Stimulated activated CD8-positive, alpha-beta memory T cell treated with anti-CD3 and anti-CD28 coated beads, Interleukin-7, amount 100 ng/mL, for 24 hours (primary cell): ENCODE measurements around the gene ZNF358.

Experiments used
- DNase-seq: peaks from one replicate; pipeline ENCODE4 v3.0.0-alpha.2; 2020; ENCODE audit warnings: low read depth

Gene ZNF358

GRCh38 chr19:7520131-7521051 is 4.5 kb downstream of the ZNF358 start:
- DNase-seq = no peak

DNA sequence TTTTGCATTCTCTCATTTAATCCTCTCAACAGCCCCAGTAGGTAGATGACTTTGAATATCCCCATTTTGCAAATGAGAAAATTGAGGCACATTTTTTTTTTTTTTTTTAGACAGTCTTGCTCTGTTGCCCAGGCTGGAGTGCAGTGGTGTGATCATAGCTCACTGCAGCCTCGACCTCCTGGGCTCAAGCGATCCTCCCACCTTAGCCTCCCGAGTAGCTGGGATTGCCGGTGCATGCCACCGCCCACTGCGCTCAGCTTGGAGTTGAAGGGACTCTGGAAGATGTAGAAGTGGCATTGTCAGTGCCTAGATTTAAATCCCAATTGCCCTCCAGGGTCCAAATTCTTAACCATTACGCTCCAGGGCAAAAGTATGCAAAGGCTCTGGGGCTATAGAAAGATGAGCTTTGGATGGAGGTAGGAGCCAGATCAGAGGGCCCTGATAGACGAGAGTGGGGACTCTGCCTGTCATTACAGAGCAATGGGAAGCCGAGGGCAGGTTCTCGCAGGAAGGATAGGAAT is 5.7 kb downstream of the ZNF358 start:
- no peak for DNase-seq

DNA sequence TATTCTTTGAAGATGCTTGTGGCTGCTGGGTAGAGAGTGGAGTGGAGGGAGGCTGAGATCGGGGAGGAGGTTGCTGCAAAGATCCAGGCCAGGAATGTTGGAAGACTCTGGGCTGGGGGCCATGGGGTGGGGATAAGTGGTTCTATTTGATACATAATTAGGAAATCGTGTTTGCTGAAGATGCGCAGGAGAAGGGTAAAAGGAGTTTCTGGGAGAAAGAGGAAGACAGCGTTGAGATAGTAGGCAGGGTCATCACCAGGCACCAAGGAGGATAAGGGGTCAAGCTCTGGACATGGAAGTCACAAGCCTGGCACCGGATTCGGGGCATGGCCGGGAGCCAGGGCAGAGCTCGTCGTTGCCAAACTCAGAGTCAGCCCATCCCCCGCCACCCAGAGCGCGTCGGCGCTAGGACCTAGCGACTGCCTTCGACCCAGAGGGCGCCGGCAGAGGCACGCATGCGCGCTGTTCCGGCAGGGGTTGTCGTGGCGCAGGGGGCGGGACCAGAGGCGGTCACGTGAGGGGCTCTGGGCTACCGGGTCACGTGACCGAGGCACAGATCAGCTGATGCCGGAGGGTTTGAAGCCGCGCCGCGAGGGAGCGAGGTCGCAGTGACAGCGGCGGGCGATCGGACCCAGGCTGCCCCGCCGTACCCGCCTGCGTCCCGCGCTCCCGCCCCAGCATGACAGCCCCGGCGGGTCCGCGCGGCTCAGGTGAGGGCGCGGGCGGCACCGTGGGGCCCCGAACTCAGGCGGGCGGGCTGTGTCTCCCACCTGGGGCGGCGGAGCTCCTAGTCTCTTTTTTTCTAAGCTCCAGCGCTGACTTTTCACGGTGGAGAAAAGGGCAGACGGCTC is 6.4 kb downstream of the ZNF358 start, which contains the start of gene MCOLN1:
Gene MCOLN1 (plus strand): TSS at position 553 of the 851 bp plus-strand sequence. CDS start 127 bp downstream, at position 680.
- peak; percentile 98 for DNase-seq

GRCh38 chr19:7522923-7523667 is 7.2 kb downstream of the ZNF358 start:
- DNase-seq = no peak

DNA sequence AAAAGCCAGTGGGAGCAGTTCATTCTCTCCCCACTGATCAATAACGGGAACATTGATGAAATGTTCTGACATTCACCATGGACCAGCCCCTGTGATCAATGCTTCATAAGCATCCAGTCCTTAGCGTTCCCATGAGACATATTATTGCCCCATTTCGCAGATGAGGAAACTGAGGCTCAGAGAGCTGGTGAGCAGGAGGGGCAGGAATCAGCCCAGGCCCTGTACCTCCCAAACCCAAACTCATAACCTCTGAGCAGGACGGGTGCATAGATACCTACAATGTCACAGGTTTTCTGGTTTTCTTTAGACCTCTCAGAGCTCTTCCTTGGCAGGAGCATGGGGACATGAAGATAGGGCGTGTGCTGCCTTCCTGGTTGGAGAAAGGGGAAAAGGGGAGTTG is 8.6 kb downstream of the ZNF358 start:
- no peak for DNase-seq

- no peak for DNase-seq
Measured at GRCh38 chr19:7524992-7525739, 9.3 kb downstream of the ZNF358 start.

DNA sequence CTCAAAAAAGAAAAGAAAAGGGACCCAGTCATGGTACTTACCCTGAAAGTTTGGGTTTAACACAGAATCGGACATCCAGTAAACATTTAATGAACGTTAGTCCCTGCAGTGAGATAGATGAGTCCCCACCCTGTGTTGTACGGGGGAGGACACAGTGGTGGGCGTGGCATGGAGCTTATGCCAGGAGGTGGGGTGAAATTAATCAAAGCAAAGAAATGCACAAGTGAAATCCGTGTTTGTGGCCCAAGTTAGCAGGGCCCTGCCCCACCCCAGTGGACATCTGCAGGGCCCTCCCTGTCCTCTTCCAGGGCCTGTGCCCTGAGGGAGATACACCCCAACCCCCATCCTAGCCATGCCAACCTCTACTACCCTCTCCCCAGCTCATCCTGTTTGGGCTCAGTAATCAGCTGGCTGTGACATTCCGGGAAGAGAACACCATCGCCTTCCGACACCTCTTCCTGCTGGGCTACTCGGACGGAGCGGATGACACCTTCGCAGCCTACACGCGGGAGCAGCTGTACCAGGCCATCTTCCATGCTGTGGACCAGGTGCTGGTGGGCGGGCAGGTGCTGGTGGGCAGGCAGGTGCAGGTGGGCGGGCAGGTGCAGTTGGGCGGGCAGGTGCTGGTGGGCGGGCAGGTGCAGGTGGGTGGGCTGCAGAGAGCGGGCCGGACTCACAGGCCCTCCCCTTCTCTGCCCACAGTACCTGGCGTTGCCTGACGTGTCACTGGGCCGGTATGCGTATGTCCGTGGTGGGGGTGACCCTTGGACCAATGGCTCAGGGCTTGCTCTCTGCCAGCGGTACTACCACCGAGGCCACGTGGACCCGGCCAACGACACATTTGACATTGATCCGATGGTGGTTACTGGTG is 10.4 kb downstream of the ZNF358 start:
- DNase-seq = no peak

DNA sequence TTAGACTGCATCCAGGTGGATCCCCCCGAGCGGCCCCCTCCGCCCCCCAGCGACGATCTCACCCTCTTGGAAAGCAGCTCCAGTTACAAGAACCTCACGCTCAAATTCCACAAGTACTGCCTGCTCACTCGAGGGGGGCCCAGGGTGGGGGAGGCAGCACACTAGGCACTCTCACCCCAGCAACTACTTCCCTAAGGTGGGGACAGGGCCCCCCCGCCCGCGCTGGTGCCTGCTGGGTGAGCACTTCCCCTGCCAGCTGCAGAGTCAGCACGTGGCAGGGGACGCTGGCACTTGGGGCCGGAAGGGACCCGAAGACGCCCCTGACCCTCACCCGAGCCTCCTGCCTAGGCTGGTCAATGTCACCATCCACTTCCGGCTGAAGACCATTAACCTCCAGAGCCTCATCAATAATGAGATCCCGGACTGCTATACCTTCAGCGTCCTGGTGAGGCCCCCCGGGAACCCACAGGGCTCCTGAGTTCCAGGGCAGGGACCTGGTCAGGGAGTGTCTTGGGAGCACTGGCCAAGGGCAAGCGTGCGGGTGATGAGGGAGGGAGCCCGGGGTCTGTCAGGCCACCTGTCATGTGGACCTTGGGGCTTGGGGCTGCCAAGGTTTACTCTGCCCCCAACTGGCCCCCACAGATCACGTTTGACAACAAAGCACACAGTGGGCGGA is 11.8 kb downstream of the ZNF358 start:
- DNase-seq = no peak

DNA sequence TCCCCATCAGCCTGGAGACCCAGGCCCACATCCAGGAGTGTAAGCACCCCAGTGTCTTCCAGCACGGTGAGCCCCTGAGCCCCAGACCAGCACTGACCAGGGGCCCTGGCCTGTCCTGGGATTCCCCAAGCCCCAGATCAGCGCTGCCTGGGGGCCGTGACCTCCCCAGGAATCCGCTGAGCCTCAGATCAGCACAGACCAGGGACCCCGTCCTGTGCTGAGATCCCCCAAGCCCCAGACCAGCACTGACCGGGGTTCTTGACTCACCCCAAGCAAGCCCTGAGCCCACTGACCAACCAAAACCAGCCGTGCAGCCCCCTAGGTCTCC is 12.3 kb downstream of the ZNF358 start:
- no peak for DNase-seq

DNA sequence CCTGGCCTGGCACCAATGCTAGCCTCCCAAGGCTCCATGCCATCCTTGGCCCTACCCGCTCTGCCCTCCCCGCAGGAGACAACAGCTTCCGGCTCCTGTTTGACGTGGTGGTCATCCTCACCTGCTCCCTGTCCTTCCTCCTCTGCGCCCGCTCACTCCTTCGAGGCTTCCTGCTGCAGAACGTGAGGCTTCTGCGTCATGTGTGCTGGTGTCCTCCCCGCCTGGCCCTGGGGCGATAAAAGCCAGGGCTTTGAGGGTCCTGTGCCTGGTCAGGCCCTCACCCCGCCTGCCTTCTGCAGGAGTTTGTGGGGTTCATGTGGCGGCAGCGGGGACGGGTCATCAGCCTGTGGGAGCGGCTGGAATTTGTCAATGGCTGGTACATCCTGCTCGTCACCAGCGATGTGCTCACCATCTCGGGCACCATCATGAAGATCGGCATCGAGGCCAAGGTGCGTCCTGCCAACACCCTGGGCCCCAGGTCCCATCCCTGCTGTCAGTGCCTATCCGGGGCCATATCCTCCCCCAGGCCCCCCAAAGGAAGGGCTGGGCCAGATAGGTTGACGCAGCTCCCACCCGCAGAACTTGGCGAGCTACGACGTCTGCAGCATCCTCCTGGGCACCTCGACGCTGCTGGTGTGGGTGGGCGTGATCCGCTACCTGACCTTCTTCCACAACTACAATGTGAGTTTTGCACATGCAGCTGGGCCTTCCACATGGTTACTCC is 12.8 kb downstream of the ZNF358 start:
- DNase-seq = no peak

DNA sequence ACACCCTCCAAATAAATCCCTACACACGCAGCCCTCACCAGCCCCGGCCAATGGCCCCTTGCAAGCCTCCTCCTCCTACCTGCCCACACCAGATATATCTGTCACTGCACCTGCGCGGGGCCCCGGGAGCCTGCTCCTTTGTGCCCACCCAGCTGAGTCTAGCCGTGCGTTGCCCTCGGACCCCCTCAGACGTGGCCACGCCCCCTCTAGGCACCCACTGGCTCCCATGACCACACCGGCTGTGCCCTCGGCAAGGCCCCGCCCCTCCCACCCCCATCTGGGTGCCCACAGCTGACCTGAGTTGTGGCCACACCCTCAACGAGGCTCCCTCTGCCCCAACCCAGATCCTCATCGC is 13.3 kb downstream of the ZNF358 start:
- no peak for DNase-seq

- DNase-seq = no peak
Measured at GRCh38 chr19:7529610-7530490, 13.9 kb downstream of the ZNF358 start.

DNA sequence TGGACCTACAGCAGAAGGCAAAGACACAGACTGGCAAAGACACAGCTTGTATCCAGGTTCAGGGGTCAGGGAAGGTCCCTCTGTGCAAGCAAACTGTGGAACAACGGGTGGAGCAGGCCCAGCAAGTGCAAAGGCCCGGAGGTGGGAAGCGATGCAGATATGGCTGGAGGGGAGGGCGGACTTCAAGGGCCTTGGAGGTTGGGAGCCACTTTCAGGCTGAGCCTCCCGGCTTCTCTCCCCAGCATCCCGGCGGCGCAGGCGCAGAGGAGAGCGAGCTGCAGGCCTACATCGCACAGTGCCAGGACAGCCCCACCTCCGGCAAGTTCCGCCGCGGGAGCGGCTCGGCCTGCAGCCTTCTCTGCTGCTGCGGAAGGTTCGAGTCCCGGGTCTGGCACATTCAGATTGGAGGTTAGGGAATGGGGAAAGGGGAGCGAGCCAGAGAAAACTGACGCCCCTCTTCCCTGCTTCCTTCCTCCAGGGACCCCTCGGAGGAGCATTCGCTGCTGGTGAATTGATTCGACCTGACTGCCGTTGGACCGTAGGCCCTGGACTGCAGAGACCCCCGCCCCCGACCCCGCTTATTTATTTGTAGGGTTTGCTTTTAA is 17.5 kb downstream of the ZNF358 start:
- no peak for DNase-seq

- peak; percentile 65 for DNase-seq
Measured at GRCh38 chr19:7533925-7534480, 18.1 kb downstream of the ZNF358 start.

DNA sequence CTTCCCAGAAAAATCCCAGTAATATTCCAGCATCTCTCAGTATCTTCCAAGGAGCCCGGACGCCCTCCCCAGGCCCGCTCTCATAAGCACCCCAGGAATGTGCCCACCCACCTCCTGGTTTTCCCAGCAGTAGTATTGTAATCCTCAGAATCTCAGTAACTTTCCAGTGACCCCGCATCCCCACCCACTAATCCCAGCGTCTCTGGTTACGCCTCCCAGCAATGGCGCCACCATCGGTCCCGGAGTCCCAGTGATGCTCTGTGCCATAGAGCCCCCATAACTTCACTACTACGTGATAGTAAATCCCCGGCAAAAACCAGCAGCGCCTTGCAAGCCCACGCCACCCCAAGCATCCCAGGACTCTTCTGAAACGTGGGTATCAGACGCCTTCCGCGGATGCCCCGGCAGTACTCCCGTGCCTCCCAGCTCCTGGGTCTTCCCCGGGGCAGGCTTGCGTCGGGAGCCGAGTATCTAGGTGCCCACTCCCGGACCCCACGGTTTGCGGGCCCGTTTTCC is 18.7 kb downstream of the ZNF358 start:
- no peak for DNase-seq

DNA sequence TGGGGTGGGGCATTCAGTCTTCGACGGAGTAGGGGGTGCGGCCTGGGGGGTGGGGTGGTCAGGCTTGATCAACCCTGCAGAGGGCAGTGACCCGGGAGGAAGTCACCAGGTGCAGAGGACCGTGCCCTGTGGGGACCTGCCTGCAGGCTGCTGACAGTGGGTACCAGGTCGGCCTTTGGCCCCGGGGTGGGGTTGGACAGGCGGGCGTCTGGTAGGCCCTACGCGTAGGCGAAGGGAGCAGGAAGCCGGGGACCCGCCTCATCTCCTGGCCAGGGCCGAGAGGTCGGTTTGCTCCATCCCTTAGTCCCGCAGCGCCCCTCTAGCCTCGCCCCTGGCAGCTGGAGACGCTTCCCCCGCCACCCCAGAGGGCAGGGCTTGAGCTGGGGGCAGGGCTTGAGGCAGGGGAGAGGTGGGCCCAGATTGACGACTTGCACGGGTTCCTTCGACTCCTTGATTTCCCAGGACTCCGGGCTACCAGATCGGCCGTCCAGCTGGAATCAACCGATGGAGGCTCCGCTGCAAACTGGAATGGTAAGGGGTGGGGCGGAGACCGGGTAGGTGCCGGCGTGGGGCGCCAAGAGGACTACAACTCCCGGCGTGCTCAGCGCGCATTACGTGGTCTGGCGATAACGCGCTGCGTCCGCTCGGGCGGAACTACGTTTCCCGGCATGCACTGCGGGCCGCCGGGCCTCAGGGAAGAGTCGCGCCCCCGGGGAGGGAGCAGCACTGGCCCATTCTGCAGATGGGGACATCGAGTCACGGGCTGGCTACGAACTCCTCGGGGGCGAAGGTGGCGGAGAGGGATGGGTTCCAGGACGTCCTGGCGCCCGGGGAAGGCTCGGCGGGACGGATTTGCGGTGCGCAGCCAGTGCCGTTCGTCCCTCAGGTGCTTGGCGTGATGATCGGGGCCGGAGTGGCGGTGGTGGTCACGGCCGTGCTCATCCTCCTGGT is 19.4 kb downstream of the ZNF358 start, which contains the start of gene PNPLA6:
Gene PNPLA6 (plus strand): TSS at position 671 of the 951 bp plus-strand sequence. CDS start 72 bp downstream, at position 743.
- peak; percentile 88 for DNase-seq
